ENCODE measurements around the gene METTL5.
"Not testable (repeated sequence)": the region's sequence is repeated elsewhere in the genome, so short reads cannot be mapped to it uniquely, and the experiment has no call there.

The METTL5 gene

GRCh38 chr2:169828141-169828811 lies 3.6 kb upstream of the METTL5 start:
- peak; percentile 47 for DNase-seq

- peak; percentile 92 for DNase-seq
These were observed 2.8 kb upstream of the METTL5 start, which contains the start of gene UBR3 for GRCh38 chr2:169827272-169828140. TSS of gene UBR3 (plus strand) at chr2:169827454. CDS start at chr2:169827508, 54 bp downstream.

GRCh38 chr2:169823996-169824372 lies 721 bp downstream of the METTL5 start:
- DNase-seq, result no peak

- no peak for DNase-seq
These were observed 1.8 kb downstream of the METTL5 start for GRCh38 chr2:169822785-169823392.

- no peak for DNase-seq
These were observed 2.7 kb downstream of the METTL5 start for GRCh38 chr2:169822036-169822435.

GRCh38 chr2:169820101-169820500 lies 4.6 kb downstream of the METTL5 start:
- peak; percentile 71 for DNase-seq

GRCh38 chr2:169819106-169819505 lies 5.6 kb downstream of the METTL5 start:
- peak; percentile 71 for DNase-seq

- no peak for DNase-seq
These were observed 6.5 kb downstream of the METTL5 start for GRCh38 chr2:169818241-169818640.

GRCh38 chr2:169817369-169817768 lies 7.3 kb downstream of the METTL5 start:
- not testable (repeated sequence) for DNase-seq

GRCh38 chr2:169816961-169817360 lies 7.7 kb downstream of the METTL5 start:
- not testable (repeated sequence) for DNase-seq

GRCh38 chr2:169815849-169816248 lies 8.9 kb downstream of the METTL5 start:
- DNase-seq, result peak; percentile 87

GRCh38 chr2:169808221-169808620 lies 16.5 kb downstream of the METTL5 start:
- peak; percentile 70 for DNase-seq

GRCh38 chr2:169806586-169806985 lies 18.1 kb downstream of the METTL5 start:
- DNase-seq, result no peak

- no peak for DNase-seq
These were observed 21.2 kb downstream of the METTL5 start for GRCh38 chr2:169803480-169803879.

GRCh38 chr2:169798718-169799592 lies 25.8 kb downstream of the METTL5 start, which contains the start of gene SSB:
TSS of gene SSB (plus strand) at chr2:169798871. CDS start at chr2:169800961, 2,090 bp downstream.
- peak; percentile 92 for DNase-seq

- no peak for DNase-seq
These were observed 26.3 kb downstream of the METTL5 start for GRCh38 chr2:169798397-169798717.

- DNase-seq, result no peak
These were observed 27.1 kb downstream of the METTL5 start for GRCh38 chr2:169797601-169798000.

GRCh38 chr2:169796441-169796840 lies 28.3 kb downstream of the METTL5 start:
- no peak for DNase-seq

GRCh38 chr2:169795181-169795580 lies 29.5 kb downstream of the METTL5 start:
- DNase-seq, result no peak

- DNase-seq, result no peak
These were observed 34.1 kb downstream of the METTL5 start for GRCh38 chr2:169790581-169790980.

- no peak for DNase-seq
These were observed 42.2 kb downstream of the METTL5 start for GRCh38 chr2:169782513-169782912.

- DNase-seq, result no peak
These were observed 43.3 kb downstream of the METTL5 start for GRCh38 chr2:169781249-169782013.
